NCI-H226 (cell line): ENCODE results near the gene HEBP1.

Experiments used
- DNase-seq: peaks from one replicate; pipeline ENCODE4 v3.0.0-alpha.2; 2015

Gene HEBP1

GRCh38 chr12:12990700-12991468 lies 9.2 kb downstream of the HEBP1 start:
- DNase-seq = no peak

GRCh38 chr12:12987421-12987820 lies 12.6 kb downstream of the HEBP1 start:
- no peak for DNase-seq

- no peak for DNase-seq
Measured at GRCh38 chr12:12986775-12987331, 13.2 kb downstream of the HEBP1 start.

- peak; percentile 14 for DNase-seq
Measured at GRCh38 chr12:12985817-12986408, 14.2 kb downstream of the HEBP1 start.

GRCh38 chr12:12984149-12984548 lies 15.9 kb downstream of the HEBP1 start:
- no peak for DNase-seq

- DNase-seq = peak; percentile 26
Measured at GRCh38 chr12:12983420-12984035, 16.5 kb downstream of the HEBP1 start.

- DNase-seq = no peak
Measured at GRCh38 chr12:12982331-12982730, 17.7 kb downstream of the HEBP1 start.

- DNase-seq = peak; percentile 99
Measured at GRCh38 chr12:12979731-12980259, 20.3 kb downstream of the HEBP1 start.

GRCh38 chr12:12979126-12979525 lies 20.9 kb downstream of the HEBP1 start:
- peak; percentile 56 for DNase-seq

- no peak for DNase-seq
Measured at GRCh38 chr12:12977231-12977630, 22.8 kb downstream of the HEBP1 start.

GRCh38 chr12:12976366-12976765 lies 23.7 kb downstream of the HEBP1 start:
- DNase-seq = peak; percentile 90

GRCh38 chr12:12975322-12976077 lies 24.6 kb downstream of the HEBP1 start:
- peak; percentile 55 for DNase-seq

- DNase-seq = no peak
Measured at GRCh38 chr12:12974211-12974610, 25.9 kb downstream of the HEBP1 start.

- DNase-seq = no peak
Measured at GRCh38 chr12:12973019-12973418, 27.0 kb downstream of the HEBP1 start.

GRCh38 chr12:12965836-12966235 lies 34.2 kb downstream of the HEBP1 start:
- DNase-seq = no peak

GRCh38 chr12:12964255-12964654 lies 35.8 kb downstream of the HEBP1 start:
- peak; percentile 24 for DNase-seq

- no peak for DNase-seq
Measured at GRCh38 chr12:12960639-12961209, 39.3 kb downstream of the HEBP1 start.

- DNase-seq = no peak
Measured at GRCh38 chr12:12958886-12959285, 41.2 kb downstream of the HEBP1 start.

GRCh38 chr12:12954878-12955625 lies 45.0 kb downstream of the HEBP1 start:
- no peak for DNase-seq

GRCh38 chr12:12954356-12954755 lies 45.7 kb downstream of the HEBP1 start:
- DNase-seq = no peak

GRCh38 chr12:12952036-12952435 lies 48.0 kb downstream of the HEBP1 start, which contains the start of gene GPRC5D:
Gene GPRC5D (minus strand): TSS chr12:12952170. CDS start chr12:12950384, 1,786 bp downstream.
- DNase-seq = no peak

- no peak for DNase-seq
Measured at GRCh38 chr12:12951504-12951903, 48.6 kb downstream of the HEBP1 start.
